Skin of body (tissue), 2 donors: Measurements from ENCODE around the gene PTPRD. TPM values are rescaled to one million over a fixed set of nuclear protein-coding genes. Genes with fewer than 3 reads are reported as not detected.
"Not testable (repeated sequence)": the region's sequence is repeated elsewhere in the genome, so short reads cannot be mapped to it uniquely, and the experiment has no call there.

ENCODE experiments used
- DNase-seq: peaks from one replicate; lab custom pipeline; 2025; lab: John Stamatoyannopoulos, UW
- total RNA-seq: library from RNA; depleted of rRNA; stranded (reverse); fragments of >200 nt; gene quantifications from one replicate; pipeline ENCODE4 v1.2.3, GENCODE V29; 2014

The PTPRD gene
- total RNA-seq, 1 donor from 2014 or later: 29.9 TPM

DNA sequence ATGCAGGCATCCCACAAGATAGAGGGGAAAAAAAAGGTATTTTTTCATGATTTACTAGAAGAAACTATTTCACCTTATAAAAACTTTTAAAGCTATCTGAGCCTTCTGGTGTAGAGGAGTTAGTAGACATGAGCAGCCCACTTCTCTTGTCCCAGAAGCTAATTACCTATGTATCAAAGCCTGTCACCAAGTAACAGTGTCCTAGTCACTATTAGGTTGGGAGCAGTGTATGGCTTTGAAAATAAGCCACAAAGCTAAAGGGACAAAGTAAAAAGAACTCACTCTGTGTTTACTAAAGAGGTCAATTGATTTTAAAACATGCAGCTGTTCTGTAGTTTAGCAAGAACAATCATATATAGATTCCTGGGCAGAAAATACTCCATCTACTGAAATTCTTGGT, 1286.1 kb downstream of the PTPRD start:
- DNase-seq: no peak

DNA sequence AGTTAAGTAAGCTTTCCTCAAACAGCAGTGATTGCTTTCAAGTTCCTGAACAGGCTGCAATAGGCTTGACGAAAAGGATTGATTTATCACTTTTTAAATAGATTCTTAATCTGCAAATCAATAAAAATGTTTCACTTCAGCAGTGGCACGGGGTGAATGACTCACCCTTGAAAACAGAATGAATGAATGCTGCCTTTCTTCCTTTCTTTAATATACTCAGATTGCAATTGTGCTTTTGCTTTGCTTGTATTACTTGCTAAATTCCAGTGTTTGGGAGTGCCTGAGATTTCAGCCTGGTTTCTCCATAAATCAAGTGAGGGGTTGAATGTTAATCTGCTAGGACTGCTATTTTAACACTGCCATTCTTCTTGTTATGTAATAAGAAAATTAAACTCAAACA, 1293.8 kb downstream of the PTPRD start:
- DNase-seq: no peak

DNA sequence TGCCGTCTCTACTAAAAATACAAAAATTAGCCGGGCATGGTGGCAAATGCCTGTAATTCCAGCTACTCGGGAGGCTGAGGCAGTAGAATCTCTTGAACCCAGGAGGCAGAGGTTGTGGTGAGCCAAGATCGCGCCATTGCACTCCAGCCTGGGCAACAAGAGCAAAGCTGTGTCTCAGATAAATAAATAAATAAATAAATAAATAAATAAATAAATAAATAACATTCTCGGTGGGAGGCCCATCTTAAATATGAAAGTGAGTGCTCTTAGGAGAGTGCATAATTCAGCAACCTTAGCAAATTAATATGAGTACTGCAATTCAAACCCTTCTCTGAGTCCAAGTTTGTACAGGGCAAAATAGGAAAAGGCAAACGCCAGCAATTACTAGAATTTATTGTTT, 1302.1 kb downstream of the PTPRD start:
- not testable (repeated sequence) for DNase-seq

DNA sequence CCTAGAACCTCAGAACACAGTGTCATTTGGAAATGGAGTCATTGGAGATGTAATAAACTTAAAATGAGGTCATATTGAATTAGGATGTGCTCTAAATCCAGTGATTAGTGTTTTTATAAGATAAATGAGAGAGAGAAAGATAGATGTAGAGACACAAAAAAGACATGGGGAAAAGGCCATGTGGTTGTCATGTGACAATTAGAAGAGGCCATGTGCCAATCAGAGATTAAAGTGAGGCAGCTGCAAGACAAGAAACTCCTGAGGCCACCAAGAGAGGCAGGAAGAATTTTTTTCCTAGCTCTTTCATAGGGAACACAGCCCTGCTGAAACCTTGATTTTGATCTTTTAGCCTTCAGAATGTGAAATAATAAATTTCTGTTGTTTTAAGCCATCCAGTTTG, 1307.2 kb downstream of the PTPRD start:
- DNase-seq: no peak

DNA sequence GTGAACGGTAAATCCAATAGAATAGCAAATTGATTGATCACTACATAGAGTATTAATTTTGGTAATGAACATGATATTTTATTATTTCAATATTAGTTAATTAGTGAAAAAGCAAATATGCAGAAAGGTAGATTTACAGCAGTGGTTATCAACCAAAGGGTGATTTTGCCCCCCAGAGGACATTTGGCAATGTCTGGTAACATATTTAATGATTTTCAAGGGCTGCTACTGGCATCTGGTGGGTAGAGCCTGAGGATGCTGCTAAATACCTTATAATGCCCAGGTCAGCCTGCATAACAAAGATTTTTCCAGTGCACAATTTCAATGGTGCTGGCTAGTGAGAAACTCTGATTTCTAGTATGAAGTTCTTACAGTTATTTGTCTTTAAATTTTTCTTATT, 1313.7 kb downstream of the PTPRD start:
- no peak for DNase-seq

DNA sequence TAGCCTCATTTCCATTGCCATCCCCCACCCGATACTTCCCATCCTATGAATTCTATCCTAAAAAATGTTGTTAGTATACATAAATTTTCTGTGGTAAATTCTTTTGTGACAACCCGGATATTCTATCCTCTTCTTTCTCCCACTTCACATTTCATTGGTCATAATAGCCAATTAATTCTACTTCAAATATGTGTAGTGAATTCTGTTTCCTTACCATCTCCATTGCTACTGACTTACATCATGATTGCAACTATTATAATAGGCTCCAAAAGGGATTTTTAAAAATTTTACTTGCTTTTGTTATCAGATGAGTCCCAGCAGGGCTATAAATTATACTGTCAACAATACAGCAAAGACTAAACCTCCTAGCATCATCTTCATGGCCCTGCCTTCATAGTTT, 1326.8 kb downstream of the PTPRD start:
- no peak for DNase-seq

DNA sequence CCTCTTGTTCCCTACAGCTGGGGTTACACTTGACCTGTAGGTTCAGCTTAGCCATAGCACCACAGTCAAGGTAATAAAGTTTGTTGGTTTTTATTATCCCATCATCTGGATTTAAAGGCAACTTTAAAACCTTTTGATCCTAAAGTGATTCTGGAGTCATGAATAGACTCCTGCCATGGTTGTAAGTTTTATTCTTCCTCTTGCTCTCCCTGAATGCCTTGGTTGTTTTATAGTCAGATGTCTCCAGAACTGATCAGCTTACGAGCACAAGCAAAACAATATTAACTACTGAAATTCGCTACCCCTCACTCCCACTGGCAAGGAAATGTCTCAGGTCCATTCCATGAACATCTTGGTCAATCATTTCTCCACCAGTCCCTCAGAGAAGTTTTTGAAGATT, 1328.6 kb downstream of the PTPRD start:
- no peak for DNase-seq

DNA sequence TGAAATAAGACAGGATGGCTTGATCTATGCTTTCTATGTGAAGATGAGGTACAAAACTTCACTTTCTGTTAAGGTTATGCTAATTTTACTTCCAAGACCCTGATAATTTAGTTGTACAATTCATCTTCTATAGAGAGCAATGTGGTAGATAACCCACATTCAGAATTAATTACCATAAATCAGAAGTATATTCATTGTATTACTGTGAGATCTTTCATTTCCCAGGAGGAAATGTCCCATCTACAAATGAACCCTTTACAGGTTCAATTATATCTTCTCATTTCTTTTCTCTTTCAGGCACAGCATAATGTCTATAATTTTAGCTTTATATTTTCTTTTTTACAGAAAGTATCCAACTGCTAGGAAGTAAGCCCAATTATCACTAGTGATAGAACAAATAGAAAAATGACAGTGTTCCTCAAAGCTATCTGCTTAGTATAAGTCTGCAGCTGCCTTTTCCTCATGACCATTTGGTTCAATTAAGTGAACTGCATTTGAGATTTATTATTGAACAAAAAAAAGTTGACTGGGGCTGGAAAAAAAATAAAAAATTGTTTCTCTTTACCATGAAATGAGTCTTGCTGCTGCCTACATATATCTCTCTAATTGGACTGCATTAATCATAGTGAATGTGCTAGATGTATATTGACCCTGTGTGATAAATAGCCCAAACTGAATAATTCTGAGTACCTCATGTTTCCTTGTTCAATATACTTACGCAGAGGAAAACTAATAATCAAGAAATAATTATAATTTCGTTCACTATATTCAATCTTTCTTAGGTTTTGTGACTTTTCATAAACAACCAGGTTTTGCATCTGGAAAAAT, 1329.4 kb downstream of the PTPRD start:
- no peak for DNase-seq

DNA sequence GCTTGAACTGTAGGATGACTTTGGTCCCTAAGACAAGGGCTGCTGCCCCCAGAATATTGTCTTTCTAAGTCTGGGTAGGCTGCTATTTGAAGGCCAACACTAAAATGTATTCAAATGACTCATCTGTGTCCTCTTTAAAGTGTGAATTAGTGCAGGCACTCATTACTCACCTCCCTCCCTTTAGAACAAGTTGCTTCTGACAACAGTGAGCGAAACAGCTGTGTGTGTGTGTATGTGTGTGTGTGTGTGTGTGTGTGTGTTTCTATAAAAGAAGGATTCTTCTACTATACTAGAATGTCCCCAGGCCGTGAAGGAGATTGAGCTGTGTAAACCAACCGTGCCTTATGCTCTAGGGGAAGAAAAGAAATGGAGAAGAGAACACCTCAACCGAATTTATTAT, 1337.2 kb downstream of the PTPRD start:
- no peak for DNase-seq

DNA sequence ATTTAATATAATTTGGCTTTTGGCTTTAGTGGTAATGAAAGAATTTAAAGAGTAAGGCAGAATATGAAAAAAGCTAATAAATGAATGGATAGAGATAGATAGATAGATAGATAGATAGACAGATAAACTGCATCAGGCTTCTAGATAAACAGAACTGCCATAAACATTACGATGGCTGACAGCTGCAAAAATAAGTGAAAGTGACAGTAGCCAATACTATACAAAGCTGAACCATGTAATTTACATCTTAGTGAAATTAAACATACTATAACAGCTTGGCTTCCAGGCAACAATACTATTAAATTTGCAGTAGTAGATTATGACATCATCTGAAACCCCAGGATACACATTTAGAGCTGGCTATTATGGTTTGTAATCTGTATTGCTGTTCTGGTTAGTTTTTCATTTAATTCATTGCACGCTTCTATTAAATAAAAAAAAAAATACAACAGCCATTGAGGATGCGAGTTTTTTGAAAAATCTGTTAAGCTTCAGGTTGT, 1354.8 kb downstream of the PTPRD start:
- no peak for DNase-seq

DNA sequence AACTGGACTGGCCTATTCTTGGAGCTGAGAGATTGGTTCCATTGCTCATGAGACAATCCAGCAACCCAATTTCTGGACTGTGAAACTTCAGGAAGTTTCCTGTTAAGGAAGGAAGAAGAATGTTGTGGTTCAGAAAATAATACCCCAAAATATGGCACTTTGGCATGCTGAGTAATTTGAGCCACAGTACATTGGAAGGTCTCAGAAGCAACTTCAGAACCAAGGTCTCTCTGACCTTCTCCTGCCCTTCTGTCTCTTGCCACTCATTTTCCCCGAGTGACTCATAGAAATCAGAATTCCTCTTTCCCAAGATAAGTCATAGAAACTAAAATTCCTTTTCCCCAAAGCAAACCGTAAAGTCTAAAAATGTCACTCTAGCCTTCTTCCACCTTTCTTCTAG, 1366.1 kb downstream of the PTPRD start:
- DNase-seq: no peak

DNA sequence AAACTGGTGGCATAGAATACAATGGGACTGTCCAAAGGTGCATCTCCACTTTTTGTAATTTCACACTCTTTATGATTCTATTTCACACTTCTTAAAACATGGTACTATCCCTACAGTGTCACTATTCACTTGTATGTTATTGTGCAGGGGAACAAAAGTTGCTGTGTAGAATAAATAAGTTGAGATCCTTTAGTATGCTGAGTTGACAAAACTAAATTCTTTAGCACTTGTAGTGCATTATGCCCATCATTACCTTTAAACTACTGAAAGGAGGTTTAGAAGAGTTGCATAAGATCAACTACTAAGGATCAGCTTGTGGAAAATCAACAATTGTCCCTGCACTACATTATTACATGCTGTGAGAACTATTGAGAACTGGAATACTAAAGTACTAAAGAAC, 1380.9 kb downstream of the PTPRD start:
- no peak for DNase-seq

DNA sequence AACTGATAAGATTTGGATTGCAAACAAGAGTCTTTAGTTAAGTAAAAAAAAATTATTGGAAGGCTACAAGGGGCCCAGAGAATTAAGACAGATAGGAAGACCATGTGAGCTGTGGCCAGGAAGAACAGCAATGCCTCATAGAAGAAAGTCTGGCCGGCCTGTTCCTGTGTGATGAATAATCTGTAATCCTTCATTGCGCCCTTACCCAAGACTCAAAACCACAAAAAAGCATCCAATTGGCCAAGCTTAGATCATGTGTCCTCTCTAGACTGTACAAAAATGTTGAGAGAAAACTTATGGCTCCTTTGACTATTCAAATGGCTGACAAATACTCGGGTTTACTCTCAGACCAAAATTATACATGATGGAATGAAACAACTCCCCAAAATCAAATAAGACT, 1383.5 kb downstream of the PTPRD start:
- DNase-seq: no peak

DNA sequence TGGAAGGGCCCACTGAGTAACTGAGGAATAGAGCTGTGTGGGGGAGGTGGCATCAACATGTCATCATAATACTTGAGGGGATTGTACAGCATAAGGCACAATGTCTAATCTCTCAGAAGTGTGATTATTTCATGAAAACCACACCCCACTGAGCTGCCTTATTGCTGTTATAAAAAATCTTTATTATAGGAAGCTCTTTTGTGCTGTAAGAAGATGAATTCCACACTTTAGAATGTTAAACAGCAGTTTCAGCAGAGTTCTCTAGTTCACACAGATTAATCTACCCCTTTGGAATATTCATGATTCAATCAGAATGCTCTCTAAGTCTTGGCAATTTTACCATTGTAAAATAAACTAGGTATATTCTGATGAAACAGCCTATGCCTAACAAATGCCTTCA, 1389.6 kb downstream of the PTPRD start:
- DNase-seq: no peak

DNA sequence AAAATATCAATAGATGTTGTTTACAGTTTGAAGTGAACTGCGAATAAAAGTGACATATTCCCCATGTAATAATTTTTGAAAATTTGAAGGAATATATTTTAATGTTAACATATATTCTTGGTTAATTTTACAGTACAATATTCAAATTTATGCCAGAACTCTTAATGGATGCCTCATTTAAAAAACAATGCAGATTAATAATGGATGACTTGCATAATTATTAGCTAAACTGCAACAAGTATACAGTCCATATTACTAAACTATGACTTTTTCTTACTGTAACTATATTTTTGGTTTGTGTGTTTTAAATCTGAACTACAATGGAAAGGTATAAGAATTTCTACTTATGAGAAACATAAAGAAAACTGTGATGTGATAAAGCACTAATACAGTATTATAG, 1390.1 kb downstream of the PTPRD start:
- no peak for DNase-seq

DNA sequence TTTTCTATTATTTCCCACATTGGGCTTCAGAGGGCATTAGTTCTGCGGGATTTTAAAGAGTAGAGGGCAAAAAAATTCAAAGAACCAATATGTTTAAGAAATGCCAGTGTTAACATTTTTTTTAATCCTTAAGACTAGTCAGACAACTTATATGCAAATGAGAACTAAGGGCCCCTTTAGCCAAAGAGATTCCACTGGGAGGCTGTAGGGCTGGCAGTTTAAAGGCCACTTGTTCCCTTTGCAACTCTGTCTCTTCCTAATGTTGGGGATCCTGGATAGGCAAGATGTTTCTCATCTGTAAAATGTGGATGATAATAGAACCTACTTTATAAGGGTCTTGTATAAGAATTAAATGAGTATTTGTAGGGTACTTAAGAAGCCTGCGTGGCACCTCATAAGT, 1395.9 kb downstream of the PTPRD start:
- DNase-seq: no peak

DNA sequence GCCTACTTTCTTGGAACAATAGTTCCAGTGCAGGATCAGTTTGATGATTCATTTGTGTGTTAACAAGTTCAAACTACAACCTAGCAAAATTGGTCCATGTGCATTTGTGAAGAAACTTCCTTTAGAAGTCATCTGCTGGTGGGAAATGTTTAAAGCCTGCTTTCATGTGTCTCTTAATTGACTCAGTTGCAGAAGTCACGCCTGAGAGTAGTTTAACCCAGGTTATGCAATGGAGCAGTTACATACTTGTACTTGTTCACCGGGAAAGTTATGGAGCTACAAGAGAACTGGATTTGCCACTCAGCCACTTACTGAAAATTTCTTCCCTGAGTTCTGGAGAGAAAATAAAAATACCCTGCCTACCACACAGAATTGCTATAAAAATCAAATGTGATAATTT, 1397.8 kb downstream of the PTPRD start:
- DNase-seq: no peak

DNA sequence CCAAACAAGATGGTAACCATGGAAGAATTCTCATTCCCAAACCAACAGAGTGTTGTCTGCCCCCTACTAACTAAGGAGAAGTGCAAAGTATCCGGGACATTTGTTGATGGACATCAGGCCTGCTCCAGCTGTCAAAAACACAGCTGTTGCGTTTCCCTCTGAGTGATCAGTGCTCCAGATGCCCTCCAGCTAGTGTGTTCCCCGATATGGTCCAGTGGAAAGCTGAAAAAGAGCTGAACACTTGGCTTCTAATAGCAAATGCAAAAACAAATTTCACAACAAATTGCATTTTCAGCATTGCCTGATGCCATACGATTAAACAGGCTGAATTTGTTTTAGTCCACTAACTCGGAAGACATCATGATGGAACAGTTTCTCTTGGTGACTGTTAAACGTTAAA, 1398.7 kb downstream of the PTPRD start:
- DNase-seq: no peak

DNA sequence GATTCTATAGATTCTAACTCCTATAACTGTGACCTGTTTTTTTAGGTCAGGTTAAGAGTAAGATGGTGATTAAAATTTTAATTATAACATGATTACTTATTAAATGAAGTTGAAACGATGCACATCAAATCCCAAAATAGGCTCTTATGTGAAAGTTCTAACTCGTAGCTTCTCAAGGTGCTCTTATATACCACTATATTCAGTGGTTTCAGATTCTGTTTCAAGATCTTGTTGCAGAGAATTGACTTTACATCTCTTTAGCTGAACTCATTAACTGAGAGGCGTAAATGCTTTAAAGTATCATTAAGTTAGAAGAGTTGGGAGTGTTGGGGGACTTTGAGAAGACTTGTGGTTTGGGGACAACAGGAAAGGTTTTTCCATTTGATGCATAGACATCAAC, 1399.8 kb downstream of the PTPRD start:
- no peak for DNase-seq

DNA sequence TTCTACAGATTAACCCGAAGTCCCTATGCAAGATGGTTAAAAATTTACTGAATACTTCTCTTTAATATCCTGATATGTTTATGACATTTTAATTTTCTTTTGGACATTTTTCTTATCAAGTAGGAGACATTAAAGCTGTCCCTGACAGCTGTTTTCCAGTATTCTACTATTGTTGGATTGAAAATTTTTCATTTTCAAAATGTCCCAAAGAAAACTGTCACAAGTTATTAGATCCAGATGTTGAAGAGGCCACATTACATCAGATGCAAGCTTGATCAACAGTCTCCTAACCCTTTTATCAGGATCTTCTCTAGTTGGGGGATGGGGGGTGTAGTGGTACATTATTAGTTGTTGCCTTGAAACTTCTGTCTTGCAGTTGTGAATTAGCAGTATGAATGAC, 1410.5 kb downstream of the PTPRD start:
- DNase-seq: no peak

DNA sequence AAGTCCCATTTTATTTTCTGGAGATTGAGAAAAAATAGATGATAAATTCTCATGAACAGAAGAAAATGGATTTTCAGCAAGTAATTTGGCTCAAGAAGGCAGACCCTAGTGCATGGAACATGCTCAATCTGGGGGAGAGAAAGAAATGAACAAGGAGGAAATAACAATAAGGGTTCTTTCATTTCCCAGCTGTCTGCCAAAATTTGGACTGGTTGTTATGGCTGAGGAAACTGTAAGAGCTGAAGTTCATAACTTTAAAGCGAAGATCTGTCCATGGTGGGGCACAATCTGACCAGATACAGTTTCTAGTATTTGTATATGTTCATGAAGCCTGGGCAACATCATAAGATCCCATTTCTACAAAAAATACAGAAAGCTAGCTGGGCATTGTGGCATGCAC, 1426.7 kb downstream of the PTPRD start:
- no peak for DNase-seq

DNA sequence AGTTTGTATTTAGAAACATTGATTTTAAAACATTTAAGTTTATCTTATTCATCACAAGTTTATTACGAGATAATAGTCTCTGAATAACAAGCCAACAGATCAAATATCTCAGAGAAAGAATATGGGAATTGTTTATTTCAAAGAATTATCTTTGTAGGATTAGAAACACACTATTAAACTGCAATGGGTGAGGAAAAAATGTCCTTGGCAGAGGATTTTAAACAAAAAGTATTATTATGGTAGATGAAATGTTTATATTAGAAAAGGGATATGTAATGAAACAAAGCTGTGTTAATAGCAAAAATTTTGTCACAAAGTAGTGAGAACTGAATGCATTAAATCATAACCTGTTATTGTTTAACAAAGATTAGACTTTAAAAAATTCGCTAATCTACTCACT, 1430.4 kb downstream of the PTPRD start:
- DNase-seq: no peak

DNA sequence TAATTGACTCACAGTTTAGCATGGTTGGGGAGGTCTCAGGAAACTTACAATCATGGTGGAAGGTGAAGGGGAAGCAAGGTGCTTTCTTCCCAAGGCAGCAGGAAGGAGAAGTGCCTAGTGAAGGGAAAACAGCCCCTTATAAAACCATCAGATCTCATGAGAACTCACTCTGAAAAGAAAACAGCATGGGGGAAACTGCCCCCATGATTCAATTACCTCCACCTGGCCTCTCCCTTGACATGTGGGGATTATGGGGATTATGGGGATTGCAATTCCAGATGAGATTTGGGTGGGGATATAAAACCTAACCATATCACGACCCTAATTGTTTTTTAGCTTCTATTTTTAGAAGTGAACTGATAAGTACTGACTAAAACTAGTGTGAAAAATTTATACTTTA, 1435.7 kb downstream of the PTPRD start:
- no peak for DNase-seq

DNA sequence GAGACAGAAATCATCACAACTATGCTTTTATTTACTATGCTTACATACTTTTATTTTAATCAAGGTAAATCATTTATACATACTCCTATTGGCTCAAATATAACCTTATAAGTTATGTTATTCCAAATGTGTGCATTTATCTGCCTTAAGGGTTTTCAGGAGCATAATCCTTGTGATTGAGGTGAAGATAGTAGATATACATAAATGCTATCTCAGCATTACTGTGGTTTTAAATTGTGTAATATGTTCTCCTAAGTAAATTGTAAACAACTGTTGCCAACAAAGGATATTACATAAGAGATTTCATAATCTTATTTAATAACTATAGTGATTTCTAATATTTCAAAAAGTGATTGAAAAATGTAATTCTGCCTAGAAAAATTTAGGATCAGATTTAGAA, 1438.4 kb downstream of the PTPRD start:
- DNase-seq: no peak
